Loucy (cell line): Measurements from ENCODE around the gene THADA.

ENCODE experiments used
- EZH2phosphoT487 ChIP-seq: fragments of 200-600 bp; IDR thresholded peaks from 2 replicates; pipeline ENCODE4 v1.6.1; 2018; ENCODE audit warnings: antibody characterized with exemption, mild to moderate bottlenecking, moderate library complexity, borderline replicate concordance
- TF ChIP-seq, protein P1 (sequence below): fragments of 200-600 bp; sonication (generic); conservative IDR thresholded peaks from 2 replicates; pipeline ENCODE4 v1.5.1; 2014; ENCODE audit warnings: mild to moderate bottlenecking, antibody characterized with exemption, low read length

DNA sequence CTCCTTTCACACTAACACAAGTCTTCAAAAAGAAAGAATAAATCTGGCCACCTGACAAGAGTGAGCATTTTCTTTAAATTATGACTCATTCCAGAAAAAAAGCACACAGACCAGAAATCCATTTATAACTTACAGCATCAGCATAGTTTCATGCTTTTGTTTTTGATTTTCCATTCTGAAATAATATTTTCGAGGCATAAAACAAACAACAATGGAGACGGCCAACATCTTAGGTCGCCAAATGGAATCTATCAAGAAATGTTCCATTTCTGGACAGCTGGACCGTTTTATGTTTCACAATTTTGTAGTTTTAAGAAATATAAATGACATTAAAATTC lies 204.0 kb downstream of the THADA start:
- no peak for TF ChIP-seq EZH2phosphoT487
- TF ChIP-seq, protein P1, sequence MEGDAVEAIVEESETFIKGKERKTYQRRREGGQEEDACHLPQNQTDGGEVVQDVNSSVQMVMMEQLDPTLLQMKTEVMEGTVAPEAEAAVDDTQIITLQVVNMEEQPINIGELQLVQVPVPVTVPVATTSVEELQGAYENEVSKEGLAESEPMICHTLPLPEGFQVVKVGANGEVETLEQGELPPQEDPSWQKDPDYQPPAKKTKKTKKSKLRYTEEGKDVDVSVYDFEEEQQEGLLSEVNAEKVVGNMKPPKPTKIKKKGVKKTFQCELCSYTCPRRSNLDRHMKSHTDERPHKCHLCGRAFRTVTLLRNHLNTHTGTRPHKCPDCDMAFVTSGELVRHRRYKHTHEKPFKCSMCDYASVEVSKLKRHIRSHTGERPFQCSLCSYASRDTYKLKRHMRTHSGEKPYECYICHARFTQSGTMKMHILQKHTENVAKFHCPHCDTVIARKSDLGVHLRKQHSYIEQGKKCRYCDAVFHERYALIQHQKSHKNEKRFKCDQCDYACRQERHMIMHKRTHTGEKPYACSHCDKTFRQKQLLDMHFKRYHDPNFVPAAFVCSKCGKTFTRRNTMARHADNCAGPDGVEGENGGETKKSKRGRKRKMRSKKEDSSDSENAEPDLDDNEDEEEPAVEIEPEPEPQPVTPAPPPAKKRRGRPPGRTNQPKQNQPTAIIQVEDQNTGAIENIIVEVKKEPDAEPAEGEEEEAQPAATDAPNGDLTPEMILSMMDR, result no peak
